Smooth muscle cell (in vitro differentiated cells): ENCODE measurements around the gene HEXB. TPM values are rescaled to one million over a fixed set of nuclear protein-coding genes. Genes with fewer than 3 reads are reported as not detected.
A peak's percentile ranks its signal among the peaks of the same experiment; 100 is the strongest.
"Not testable (repeated sequence)": the region's sequence is repeated elsewhere in the genome, so short reads cannot be mapped to it uniquely, and the experiment has no call there.

ENCODE experiments used
- DNase-seq: peaks from one replicate; lab custom pipeline; 2025; ENCODE audit not compliant: unreplicated experiment; lab: John Stamatoyannopoulos, UW
- H2AFZ ChIP-seq: fragments of 200-600 bp; sonication (generic); 2 replicates; pipeline ENCODE4 v1.6.0; 2016; ENCODE audit warnings: antibody characterized with exemption, low read depth, mild to moderate bottlenecking
- H3F3A ChIP-seq: fragments of 200-600 bp; sonication (generic); 2 replicates; pipeline ENCODE4 v1.6.0; 2017; ENCODE audit warnings: antibody characterized with exemption, low read depth
- H3K27ac ChIP-seq: fragments of 200-600 bp; sonication (generic); 2 replicates; pipeline ENCODE4 v1.5.1; 2016; ENCODE audit warnings: low read depth, mild to moderate bottlenecking
- H3K27me3 ChIP-seq: fragments of 200-600 bp; sonication (generic); 2 replicates; pipeline ENCODE4 v1.6.1; 2016; ENCODE audit warnings: low read depth, mild to moderate bottlenecking
- H3K36me3 ChIP-seq: fragments of 200-600 bp; sonication (generic); 2 replicates; pipeline ENCODE4 v1.5.1; 2016; ENCODE audit warnings: low read depth
- H3K4me1 ChIP-seq: fragments of 200-600 bp; sonication (generic); 2 replicates; pipeline ENCODE4 v1.5.1; 2016; ENCODE audit warnings: low read depth
- H3K4me2 ChIP-seq: fragments of 200-600 bp; sonication (generic); 2 replicates; pipeline ENCODE4 v1.6.0; 2016; ENCODE audit warnings: mild to moderate bottlenecking
- H3K4me3 ChIP-seq: fragments of 200-600 bp; sonication (generic); 2 replicates; pipeline ENCODE4 v1.5.1; 2016; ENCODE audit warnings: mild to moderate bottlenecking
- H3K79me2 ChIP-seq: fragments of 200-600 bp; sonication (generic); 2 replicates; pipeline ENCODE4 v1.6.0; 2016; ENCODE audit warnings: low read depth, mild to moderate bottlenecking
- H3K9ac ChIP-seq: fragments of 200-600 bp; sonication (generic); 2 replicates; pipeline ENCODE4 v1.6.0; 2016; ENCODE audit warnings: low read depth
- H3K9me3 ChIP-seq: fragments of 200-600 bp; sonication (generic); replicated peaks from 2 replicates; pipeline ENCODE4 v1.5.1; 2016; ENCODE audit warnings: low read depth
- H4K20me1 ChIP-seq: fragments of 200-600 bp; sonication (generic); 2 replicates; pipeline ENCODE4 v1.6.0; 2016; ENCODE audit warnings: low read depth
- CTCF ChIP-seq: fragments of 200-600 bp; sonication (generic); IDR thresholded peaks from 2 replicates; pipeline ENCODE4 v1.5.1; 2017; ENCODE audit warnings: borderline replicate concordance, mild to moderate bottlenecking, antibody characterized with exemption; ENCODE audit not compliant: insufficient read depth, poor library complexity, severe bottlenecking
- WGBS: methylation state at CpG from one replicate; pipeline ENCODE4 v1.1.7; 2016; ENCODE audit warnings: low lambda C conversion rate; 5-methylcytosine and 5-hydroxymethylcytosine counted together
- polyA plus RNA-seq: library from polyadenylated mRNA; unstranded; fragments of >200 nt; fragmentation: Nextera tagmentation; extraction: Ambion mirVana; gene quantifications from 2 replicates; pipeline ENCODE4 v1.2.1, GENCODE V29; 2016
- total RNA-seq: library from RNA; depleted of rRNA; stranded (reverse); fragments of >200 nt; gene quantifications from 2 replicates; pipeline ENCODE4 v1.2.3, GENCODE V29; 2014

HEXB gene
- total and polyA plus RNA-seq, 2 experiments from 2014 or later, result 108 to 111 TPM

GRCh38 chr5:74670396-74671038 lies 14.5 kb upstream of the HEXB start:
- Histone ChIP-seq H3K9ac (no peak overlapping the region), H3K4me1 (no peaks in the 10 kb centered on the region), H3K4me3 (no peak overlapping the region), H3K4me2 (no peak overlapping the region), H4K20me1 (no peaks in the 10 kb centered on the region), H3K9me3 (no peaks in the 10 kb centered on the region), H3K27ac (no peak overlapping the region), H3K27me3 (no peaks in the 10 kb centered on the region), H3F3A (peaks cover 1% of the 10 kb centered on the region), H3K79me2 (no peaks in the 10 kb centered on the region), H3K36me3 (no peaks in the 10 kb centered on the region), H2AFZ (no peak overlapping the region)
- no peak for TF ChIP-seq CTCF
- WGBS, result 82% methylated on average over 11 of the region's 11 CpGs
- DNase-seq, result no peak

GRCh38 chr5:74672215-74672877 lies 12.7 kb upstream of the HEXB start:
- 73% methylated on average over 5 of the region's 5 CpGs for WGBS
- no peaks in the 10 kb centered on the region for H3F3A ChIP-seq
- H3K27me3 ChIP-seq, result no peaks in the 10 kb centered on the region
- no peaks in the 10 kb centered on the region for H3K4me1 ChIP-seq
- H3K4me2 ChIP-seq, result no peak overlapping the region
- no peak overlapping the region for H3K27ac ChIP-seq
- H3K9me3 ChIP-seq, result no peaks in the 10 kb centered on the region
- no peaks in the 10 kb centered on the region for H4K20me1 ChIP-seq
- TF ChIP-seq CTCF, result no peak
- H3K79me2 ChIP-seq, result no peaks in the 10 kb centered on the region
- H2AFZ ChIP-seq, result no peak overlapping the region
- DNase-seq, result no peak
- H3K4me3 ChIP-seq, result no peak overlapping the region
- no peaks in the 10 kb centered on the region for H3K36me3 ChIP-seq
- no peak overlapping the region for H3K9ac ChIP-seq

DNA sequence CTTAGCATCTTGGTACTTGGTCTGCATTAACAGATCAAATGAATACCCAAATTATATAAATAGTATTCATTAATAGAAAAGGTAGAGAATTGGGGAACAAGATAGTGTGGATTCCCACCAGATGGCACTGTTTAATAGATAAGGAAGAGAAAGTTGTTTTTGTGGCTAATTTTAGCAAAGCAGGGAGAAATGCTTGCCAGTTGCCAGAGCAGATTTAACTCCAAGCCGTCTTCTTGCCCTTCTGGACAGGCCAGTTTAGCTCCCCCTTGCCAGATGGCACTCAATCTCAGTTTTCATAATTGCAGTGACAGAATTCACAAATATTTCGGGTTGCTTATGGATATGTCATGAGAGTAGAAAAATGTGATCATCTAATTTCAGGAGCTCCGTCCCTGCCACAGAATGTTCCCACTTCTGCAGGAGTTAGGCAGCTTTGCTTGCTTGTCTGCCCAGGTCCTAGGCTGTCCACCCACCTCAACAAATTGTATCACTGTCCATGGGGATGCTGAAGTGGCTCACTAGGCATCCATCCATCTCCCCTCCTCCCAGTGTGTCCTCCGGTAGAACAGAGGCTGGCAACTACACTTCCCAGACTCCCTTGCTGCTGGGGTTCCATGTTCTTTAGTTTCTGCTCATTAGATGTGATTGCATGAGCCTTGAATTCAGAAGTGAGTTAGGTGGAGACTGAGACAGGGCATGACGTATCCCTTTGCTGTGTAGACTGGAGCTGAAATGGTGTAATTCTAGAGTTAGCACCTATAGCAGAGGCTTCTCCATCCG lies 11.8 kb upstream of the HEXB start:
- no peaks in the 10 kb centered on the region for H4K20me1 ChIP-seq
- 67% methylated on average over 6 of the region's 6 CpGs for WGBS
- H3F3A ChIP-seq, result no peaks in the 10 kb centered on the region
- H3K4me1 ChIP-seq, result no peaks in the 10 kb centered on the region
- no peak for DNase-seq
- TF ChIP-seq CTCF, result peak; percentile 45
- H3K27me3 ChIP-seq, result no peaks in the 10 kb centered on the region
- H3K79me2 ChIP-seq, result no peaks in the 10 kb centered on the region
- H3K4me2 ChIP-seq, result no peak overlapping the region
- no peak overlapping the region for H2AFZ ChIP-seq
- no peak overlapping the region for H3K27ac ChIP-seq
- H3K36me3 ChIP-seq, result no peaks in the 10 kb centered on the region
- H3K9ac ChIP-seq, result no peak overlapping the region
- H3K9me3 ChIP-seq, result no peaks in the 10 kb centered on the region
- no peak overlapping the region for H3K4me3 ChIP-seq

GRCh38 chr5:74676466-74676865 lies 8.6 kb upstream of the HEXB start:
- H3K9me3 ChIP-seq, H3K27ac ChIP-seq, H3K4me3 ChIP-seq, H3K4me1 ChIP-seq, H3F3A ChIP-seq, H3K9ac ChIP-seq, DNase-seq, H3K4me2 ChIP-seq, H3K79me2 ChIP-seq, H3K36me3 ChIP-seq, H4K20me1 ChIP-seq, H3K27me3 ChIP-seq, H2AFZ ChIP-seq: not testable (repeated sequence)
- WGBS, result 88% methylated on average over 6 of the region's 6 CpGs

- H3K4me2 ChIP-seq, DNase-seq, H3K36me3 ChIP-seq, H3F3A ChIP-seq, H3K27ac ChIP-seq, H3K79me2 ChIP-seq, H3K4me3 ChIP-seq, H4K20me1 ChIP-seq, H3K9ac ChIP-seq, H2AFZ ChIP-seq, H3K4me1 ChIP-seq, H3K27me3 ChIP-seq, H3K9me3 ChIP-seq: not testable (repeated sequence)
- WGBS, result 97% methylated on average over 3 of the region's 3 CpGs
These were observed 6.9 kb upstream of the HEXB start for GRCh38 chr5:74678123-74678522.

- H3K27me3 ChIP-seq, DNase-seq, H3K27ac ChIP-seq, H2AFZ ChIP-seq, H3K4me3 ChIP-seq, H3K9me3 ChIP-seq, H3K4me2 ChIP-seq, H3K36me3 ChIP-seq, H3K4me1 ChIP-seq, H3F3A ChIP-seq, H3K9ac ChIP-seq, H4K20me1 ChIP-seq, H3K79me2 ChIP-seq: not testable (repeated sequence)
- WGBS, result 88% methylated on average over 3 of the region's 3 CpGs
These were observed 5.7 kb upstream of the HEXB start for GRCh38 chr5:74679300-74679699.
